ENCODE results near the gene RCBTB2.
"Not testable (repeated sequence)": the region's sequence is repeated elsewhere in the genome, so short reads cannot be mapped to it uniquely, and the experiment has no call there.

Gene RCBTB2

GRCh38 chr13:48456546-48456945, 76.3 kb downstream of the RCBTB2 start:
- H3K4me3 Mint-ChIP-seq = no peak overlapping the region
- no peaks in the 10 kb centered on the region for H3K27me3 Mint-ChIP-seq (ENCODE audit: low read depth)
- DNase-seq (ENCODE audit: low spot score) = no peak
- H3K36me3 Mint-ChIP-seq (ENCODE audit: low read depth) = peaks cover 72% of the 10 kb centered on the region
- H3K4me1 Mint-ChIP-seq (ENCODE audit: low read depth) = peaks cover 8% of the 10 kb centered on the region
- H3K9me3 Mint-ChIP-seq = peaks cover 20% of the 10 kb centered on the region
- no peak overlapping the region for H3K27ac Mint-ChIP-seq

GRCh38 chr13:48451196-48451595, 81.7 kb downstream of the RCBTB2 start:
- not testable (repeated sequence) for DNase-seq (ENCODE audit: low spot score); H3K4me3 Mint-ChIP-seq; H3K27me3 Mint-ChIP-seq (ENCODE audit: low read depth); H3K27ac Mint-ChIP-seq
- peaks cover 58% of the 10 kb centered on the region for H3K36me3 Mint-ChIP-seq (ENCODE audit: low read depth)
- peaks cover 36% of the 10 kb centered on the region for H3K4me1 Mint-ChIP-seq (ENCODE audit: low read depth)
- peaks cover 35% of the 10 kb centered on the region for H3K9me3 Mint-ChIP-seq

- H3K4me3 Mint-ChIP-seq = peak overlapping the region; percentile 66
These were observed 83.2 kb downstream of the RCBTB2 start for GRCh38 chr13:48449656-48450055.

GRCh38 chr13:48448959-48449614, 83.8 kb downstream of the RCBTB2 start:
- H3K4me1 Mint-ChIP-seq (ENCODE audit: low read depth) = peaks cover 38% of the 10 kb centered on the region
- no peak overlapping the region for H3K27ac Mint-ChIP-seq
- peaks cover 48% of the 10 kb centered on the region for H3K36me3 Mint-ChIP-seq (ENCODE audit: low read depth)
- H3K4me3 Mint-ChIP-seq = peak overlapping the region; percentile 66
- H3K27me3 Mint-ChIP-seq (ENCODE audit: low read depth) = no peaks in the 10 kb centered on the region
- peaks cover 35% of the 10 kb centered on the region for H3K9me3 Mint-ChIP-seq
- DNase-seq (ENCODE audit: low spot score) = no peak

More at GRCh38 chr13:48449656-48450055, 83.2 kb downstream of the RCBTB2 start:
- Mint-ChIP-seq H3K36me3 (ENCODE audit: low read depth) (peaks cover 50% of the 10 kb centered on the region), H3K27me3 (ENCODE audit: low read depth) (no peaks in the 10 kb centered on the region), H3K27ac (no peak overlapping the region), H3K4me1 (ENCODE audit: low read depth) (peaks cover 34% of the 10 kb centered on the region), H3K9me3 (peaks cover 35% of the 10 kb centered on the region)
- DNase-seq (ENCODE audit: low spot score) = no peak

GRCh38 chr13:48448285-48448958, 84.5 kb downstream of the RCBTB2 start:
- H3K4me1 Mint-ChIP-seq (ENCODE audit: low read depth) = peaks cover 45% of the 10 kb centered on the region
- H3K4me3 Mint-ChIP-seq = peak overlapping the region; percentile 66
- H3K36me3 Mint-ChIP-seq (ENCODE audit: low read depth) = peaks cover 44% of the 10 kb centered on the region
- H3K27ac Mint-ChIP-seq = no peak overlapping the region
- H3K27me3 Mint-ChIP-seq (ENCODE audit: low read depth) = no peaks in the 10 kb centered on the region
- no peak for DNase-seq (ENCODE audit: low spot score)
- peaks cover 33% of the 10 kb centered on the region for H3K9me3 Mint-ChIP-seq

- H3K4me3 Mint-ChIP-seq = no peak overlapping the region
- peaks cover 40% of the 10 kb centered on the region for H3K4me1 Mint-ChIP-seq (ENCODE audit: low read depth)
- DNase-seq (ENCODE audit: low spot score) = no peak
- H3K27ac Mint-ChIP-seq = no peak overlapping the region
- H3K27me3 Mint-ChIP-seq (ENCODE audit: low read depth) = no peaks in the 10 kb centered on the region
- H3K36me3 Mint-ChIP-seq (ENCODE audit: low read depth) = peaks cover 27% of the 10 kb centered on the region
- H3K9me3 Mint-ChIP-seq = peaks cover 13% of the 10 kb centered on the region
These were observed 86.4 kb downstream of the RCBTB2 start for GRCh38 chr13:48446464-48446863.

- Mint-ChIP-seq H3K9me3 (no peaks in the 10 kb centered on the region), H3K4me1 (ENCODE audit: low read depth) (peaks cover 21% of the 10 kb centered on the region), H3K4me3 (peak overlapping the region; percentile 50), H3K36me3 (ENCODE audit: low read depth) (peaks cover 8% of the 10 kb centered on the region), H3K27me3 (ENCODE audit: low read depth) (no peaks in the 10 kb centered on the region), H3K27ac (peak overlapping the region; percentile 76)
- DNase-seq (ENCODE audit: low spot score) = no peak
These were observed 89.3 kb downstream of the RCBTB2 start for GRCh38 chr13:48443442-48444208.

Measured in T-helper 2 cell treated with Interferon-gamma antibody and Interleukin-4, amounts not matched to agents 5 μg/mL and 100 μg/mL, for 36 hours (primary cell).